Measurements from ENCODE around the gene SPAG16. TPM values are rescaled to one million over a fixed set of nuclear protein-coding genes. Genes with fewer than 3 reads are reported as not detected.

SPAG16 gene
- total and polyA plus RNA-seq, 2 of the 13 experiments (the other 11 are each of a cell fraction or from before 2014, with no cell fraction given) = 9.6 to 26.5 TPM

DNA sequence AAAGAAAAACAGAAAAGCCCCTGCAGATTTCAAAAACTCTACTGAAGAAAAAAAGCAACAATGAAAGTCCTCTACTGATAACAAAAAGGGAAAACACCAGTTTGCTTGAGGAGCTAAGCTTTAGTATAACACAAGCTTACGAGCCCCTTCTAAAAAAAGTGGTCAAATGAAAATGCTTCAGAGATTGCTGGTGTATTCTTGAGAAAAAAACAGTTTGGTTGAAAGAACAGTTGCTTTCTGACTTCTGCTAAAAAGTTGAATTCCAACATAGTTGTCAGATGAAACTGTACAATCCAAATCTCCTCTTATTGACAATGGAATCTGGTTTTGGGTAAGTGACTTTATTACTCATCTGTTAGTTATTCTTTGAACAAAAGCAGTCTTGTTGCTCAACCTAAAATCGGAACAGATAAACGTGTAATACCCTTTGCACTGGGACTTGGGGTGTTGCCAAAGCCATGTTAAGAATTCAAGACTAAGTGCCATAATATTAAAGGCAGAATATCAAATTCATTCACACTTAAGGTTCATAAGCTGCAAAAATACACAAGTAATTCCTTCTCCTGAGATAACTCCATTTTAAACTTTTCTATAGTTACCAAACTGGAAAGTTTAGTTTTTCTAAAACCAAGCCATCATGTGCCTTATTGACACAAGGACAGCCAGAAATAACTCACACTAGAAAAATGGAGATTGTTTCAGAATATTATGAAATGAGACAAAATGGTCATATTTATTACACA is 45.3 kb upstream of the SPAG16 start (continued):
- TF ChIP-seq ZNF800 (CRISPR knock-in tag; IDR thresholded peaks at IDR 0.05) = 0 out of 2 replicates have a peak, but pooled peaks have one; percentile 39
- no peak for TF ChIP-seq TBL1XR1 (IDR thresholded peaks at IDR 0.05; ENCODE audit: borderline replicate concordance, low read length, partially characterized antibody)
- TF ChIP-seq KLF16 (CRISPR knock-in tag; IDR thresholded peaks at IDR 0.05) = 0 out of 4 replicates have a peak, but pooled peaks of 1 of the 2 experiments have one; percentile 43
- TF ChIP-seq GFI1 (CRISPR knock-in tag; IDR thresholded peaks at IDR 0.05; ENCODE audit: borderline replicate concordance) = peak; percentile 79
- TF ChIP-seq ZNF547 (CRISPR knock-in tag; IDR thresholded peaks at IDR 0.05) = no peak
- peak; percentile 98 for TF ChIP-seq JUNB (CRISPR knock-in tag; IDR thresholded peaks at IDR 0.05; ENCODE audit: borderline replicate concordance)
- TF ChIP-seq SMAD3 (CRISPR knock-in tag; IDR thresholded peaks at IDR 0.05) = 0 out of 2 replicates have a peak, but pooled peaks have one; percentile 39
- TF ChIP-seq MIER2 (CRISPR knock-in tag; IDR thresholded peaks at IDR 0.05) = 0 out of 2 replicates have a peak, but pooled peaks have one; percentile 17
- TF ChIP-seq, protein P1, sequence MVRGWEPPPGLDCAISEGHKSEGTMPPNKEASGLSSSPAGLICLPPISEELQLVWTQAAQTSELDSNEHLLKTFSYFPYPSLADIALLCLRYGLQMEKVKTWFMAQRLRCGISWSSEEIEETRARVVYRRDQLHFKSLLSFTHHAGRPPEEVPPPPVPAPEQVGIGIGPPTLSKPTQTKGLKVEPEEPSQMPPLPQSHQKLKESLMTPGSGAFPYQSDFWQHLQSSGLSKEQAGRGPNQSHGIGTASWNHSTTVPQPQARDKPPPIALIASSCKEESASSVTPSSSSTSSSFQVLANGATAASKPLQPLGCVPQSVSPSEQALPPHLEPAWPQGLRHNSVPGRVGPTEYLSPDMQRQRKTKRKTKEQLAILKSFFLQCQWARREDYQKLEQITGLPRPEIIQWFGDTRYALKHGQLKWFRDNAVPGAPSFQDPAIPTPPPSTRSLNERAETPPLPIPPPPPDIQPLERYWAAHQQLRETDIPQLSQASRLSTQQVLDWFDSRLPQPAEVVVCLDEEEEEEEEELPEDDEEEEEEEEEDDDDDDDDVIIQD (CRISPR knock-in tag; IDR thresholded peaks at IDR 0.05; ENCODE audit: low read depth) = peak; percentile 93
- no peak for TF ChIP-seq ZNF564 (CRISPR knock-in tag; IDR thresholded peaks at IDR 0.05)
- peak; percentile 47 for TF ChIP-seq ATF7 (IDR thresholded peaks at IDR 0.05)
- no peak for TF ChIP-seq ATF7 (CRISPR knock-in tag; IDR thresholded peaks at IDR 0.05)
- TF ChIP-seq NCOA2 (CRISPR knock-in tag; IDR thresholded peaks at IDR 0.05) = peak; percentile 81
- peak; percentile 94 for TF ChIP-seq CEBPG (CRISPR knock-in tag; IDR thresholded peaks at IDR 0.05)
- TF ChIP-seq SOX5 (CRISPR knock-in tag; IDR thresholded peaks at IDR 0.05; ENCODE audit: borderline replicate concordance) = peak; percentile 97
- TF ChIP-seq ZSCAN9 (CRISPR knock-in tag; IDR thresholded peaks at IDR 0.05; ENCODE audit: borderline replicate concordance) = peak; percentile 40; the same call in 1 of the 2 replicates
- peak; percentile 61 for TF ChIP-seq ATF1 (CRISPR knock-in tag; IDR thresholded peaks at IDR 0.05)
- peak; percentile 83 for TF ChIP-seq TCF7 (IDR thresholded peaks at IDR 0.05; ENCODE audit: low read depth)
- TF ChIP-seq ZNF652 (CRISPR knock-in tag; IDR thresholded peaks at IDR 0.05; ENCODE audit: borderline replicate concordance, low read depth) = no peak
- 0 out of 2 replicates have a peak, but pooled peaks have one; percentile 9 for TF ChIP-seq ZNF24 (IDR thresholded peaks at IDR 0.05)
- TF ChIP-seq ATF3 (CRISPR knock-in tag; IDR thresholded peaks at IDR 0.05) = peak; percentile 92
- TF ChIP-seq AGO2 (optimal IDR thresholded peaks at IDR 0.05; ENCODE audit: low read depth, low read length) = no peak
- 0 out of 2 replicates have a peak, but pooled peaks have one; percentile 24 for TF ChIP-seq THAP11 (CRISPR knock-in tag; IDR thresholded peaks at IDR 0.05)
- no peak for TF ChIP-seq MXD4 (CRISPR knock-in tag; IDR thresholded peaks at IDR 0.05)
- no peak for TF ChIP-seq HOXA9 (CRISPR knock-in tag; IDR thresholded peaks at IDR 0.05; ENCODE audit: borderline replicate concordance)
- TF ChIP-seq ZBTB34 (CRISPR knock-in tag; IDR thresholded peaks at IDR 0.05) = peak; percentile 27; the same call in 1 of the 2 replicates
- TF ChIP-seq HCFC1 (IDR thresholded peaks at IDR 0.05; ENCODE audit: low read depth, low read length) = no peak
- TF ChIP-seq ZSCAN12 (CRISPR knock-in tag; IDR thresholded peaks at IDR 0.05) = no peak
